Peyer's patch (tissue), 4 donors: ENCODE data around the gene KRTAP10-12. TPM values are rescaled to one million over a fixed set of nuclear protein-coding genes. Genes with fewer than 3 reads are reported as not detected.

Experiments
- DNase-seq, 3 donors: peaks; one replicate each; pipeline ENCODE4 v3.0.0-alpha.2; 2017 to 2019
- H3K27ac ChIP-seq, 4 donors: fragments of 200-600 bp; sonication (generic); one replicate each; pipeline ENCODE4 v1.5.1; 2016 to 2019
- H3K27me3 ChIP-seq, 2 donors: fragments of 200-600 bp; sonication (generic); one replicate each; pipeline ENCODE4 v1.5.1; 2019
- H3K36me3 ChIP-seq, 3 donors: fragments of 200-600 bp; sonication (generic); one replicate each; pipeline ENCODE4 v1.5.1; 2016 to 2019
- H3K4me1 ChIP-seq, 4 donors: fragments of 200-600 bp; sonication (generic); one replicate each; pipeline ENCODE4 v1.5.1; 2016 to 2019
- H3K4me3 ChIP-seq, 4 donors: fragments of 200-600 bp; sonication (generic); 1 replicate in 3 of 4; 2 replicates in 1 of 4; pipeline ENCODE4 v1.5.1; 2016 to 2019; ENCODE audit warnings: mild to moderate bottlenecking in 1 of 4
- H3K9me3 ChIP-seq, 4 donors: fragments of 200-600 bp; sonication (generic); one replicate each; pipeline ENCODE4 v1.5.1; 2016 to 2019; ENCODE audit warnings: mild to moderate bottlenecking in 1 of 4
- POLR2A ChIP-seq, 2 donors: fragments of 450-650 bp; IDR thresholded peaks; one replicate each; pipeline ENCODE4 v1.5.1; 2017; ENCODE audit warnings: antibody characterized with exemption in 2 of 2, mild to moderate bottlenecking in 2 of 2, moderate library complexity in 2 of 2
- total RNA-seq, 4 donors: library from RNA; depleted of rRNA; stranded (reverse); fragments of >200 nt; gene quantifications; one replicate each; pipeline ENCODE4 v1.1.0, GENCODE V29; 2016
- TF ChIP-seq, protein P1 (sequence below), 6 experiments: fragments of 450-650 bp in 4 of 6; fragments of 200-600 bp in 2 of 6; sonication (generic) in 1 of 6; IDR thresholded peaks; one replicate each; pipeline ENCODE4 v1.5.1; 2017 to 2019; ENCODE audit warnings: antibody characterized with exemption in 6 of 6, mild to moderate bottlenecking in 3 of 6, moderate library complexity in 1 of 6

Gene KRTAP10-12
- total RNA-seq, 4 donors from 2014 or later = not detected

DNA sequence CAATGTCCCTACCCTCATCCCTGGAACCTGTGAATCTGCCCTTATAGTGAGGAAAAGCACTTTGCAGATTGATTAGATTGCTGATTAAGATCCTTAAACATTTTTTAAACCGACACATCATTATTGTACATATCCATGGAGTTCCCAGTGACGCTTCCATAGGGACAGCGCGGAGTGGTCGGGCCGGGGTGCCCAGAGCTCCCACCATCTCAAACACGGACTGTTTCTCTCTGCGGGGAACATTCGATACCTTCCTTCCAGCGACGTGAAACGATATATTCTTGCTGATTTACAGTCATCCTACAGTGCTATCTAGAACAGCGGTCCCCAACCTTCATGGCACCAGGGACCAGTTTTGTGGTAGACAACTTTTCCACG is 4.0 kb downstream of the KRTAP10-12 start:
- H3K9me3 ChIP-seq = peaks cover 0 to 1% (median under 1%) of the 10 kb centered on the region in 4 donors
- no peaks in the 10 kb centered on the region for H3K4me1 ChIP-seq
- DNase-seq = no peak
- no peaks in the 10 kb centered on the region for H3K36me3 ChIP-seq
- H3K27me3 ChIP-seq = no peaks in the 10 kb centered on the region
- no peak overlapping the region for H3K27ac ChIP-seq
- no peak for TF ChIP-seq POLR2A (IDR thresholded peaks at IDR 0.05)
- TF ChIP-seq, protein P1, sequence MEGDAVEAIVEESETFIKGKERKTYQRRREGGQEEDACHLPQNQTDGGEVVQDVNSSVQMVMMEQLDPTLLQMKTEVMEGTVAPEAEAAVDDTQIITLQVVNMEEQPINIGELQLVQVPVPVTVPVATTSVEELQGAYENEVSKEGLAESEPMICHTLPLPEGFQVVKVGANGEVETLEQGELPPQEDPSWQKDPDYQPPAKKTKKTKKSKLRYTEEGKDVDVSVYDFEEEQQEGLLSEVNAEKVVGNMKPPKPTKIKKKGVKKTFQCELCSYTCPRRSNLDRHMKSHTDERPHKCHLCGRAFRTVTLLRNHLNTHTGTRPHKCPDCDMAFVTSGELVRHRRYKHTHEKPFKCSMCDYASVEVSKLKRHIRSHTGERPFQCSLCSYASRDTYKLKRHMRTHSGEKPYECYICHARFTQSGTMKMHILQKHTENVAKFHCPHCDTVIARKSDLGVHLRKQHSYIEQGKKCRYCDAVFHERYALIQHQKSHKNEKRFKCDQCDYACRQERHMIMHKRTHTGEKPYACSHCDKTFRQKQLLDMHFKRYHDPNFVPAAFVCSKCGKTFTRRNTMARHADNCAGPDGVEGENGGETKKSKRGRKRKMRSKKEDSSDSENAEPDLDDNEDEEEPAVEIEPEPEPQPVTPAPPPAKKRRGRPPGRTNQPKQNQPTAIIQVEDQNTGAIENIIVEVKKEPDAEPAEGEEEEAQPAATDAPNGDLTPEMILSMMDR (IDR thresholded peaks at IDR 0.05) = no peak
- H3K4me3 ChIP-seq = no peak overlapping the region

DNA sequence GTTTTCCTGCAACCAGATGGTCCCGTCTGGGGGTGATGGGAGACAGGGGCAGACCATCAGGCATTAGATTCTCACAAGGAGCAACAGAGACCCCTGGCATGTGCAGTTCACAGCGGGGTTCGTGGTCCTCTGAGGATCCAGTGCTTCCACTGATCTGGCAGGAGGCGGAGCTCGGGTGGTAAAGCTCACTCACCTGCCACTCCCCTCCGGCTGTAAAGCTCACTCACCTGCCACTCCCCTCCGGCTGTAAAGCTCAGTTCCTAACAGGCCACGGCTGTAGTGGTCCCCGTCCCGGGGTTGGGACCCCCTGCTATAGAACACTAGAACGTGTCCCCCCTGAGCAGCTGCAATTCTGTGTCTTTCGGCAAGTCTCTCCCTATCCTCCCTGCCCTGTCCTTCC is 4.6 kb downstream of the KRTAP10-12 start:
- Histone ChIP-seq H3K27ac (no peak overlapping the region), H3K36me3 (no peaks in the 10 kb centered on the region), H3K4me3 (no peak overlapping the region), H3K9me3 (peaks cover 0 to 6% (median 2%) of the 10 kb centered on the region in 4 donors), H3K27me3 (no peaks in the 10 kb centered on the region), H3K4me1 (no peaks in the 10 kb centered on the region)
- DNase-seq = no peak
- TF ChIP-seq, protein P1 (IDR thresholded peaks at IDR 0.05) = no peak
- no peak for TF ChIP-seq POLR2A (IDR thresholded peaks at IDR 0.05)

DNA sequence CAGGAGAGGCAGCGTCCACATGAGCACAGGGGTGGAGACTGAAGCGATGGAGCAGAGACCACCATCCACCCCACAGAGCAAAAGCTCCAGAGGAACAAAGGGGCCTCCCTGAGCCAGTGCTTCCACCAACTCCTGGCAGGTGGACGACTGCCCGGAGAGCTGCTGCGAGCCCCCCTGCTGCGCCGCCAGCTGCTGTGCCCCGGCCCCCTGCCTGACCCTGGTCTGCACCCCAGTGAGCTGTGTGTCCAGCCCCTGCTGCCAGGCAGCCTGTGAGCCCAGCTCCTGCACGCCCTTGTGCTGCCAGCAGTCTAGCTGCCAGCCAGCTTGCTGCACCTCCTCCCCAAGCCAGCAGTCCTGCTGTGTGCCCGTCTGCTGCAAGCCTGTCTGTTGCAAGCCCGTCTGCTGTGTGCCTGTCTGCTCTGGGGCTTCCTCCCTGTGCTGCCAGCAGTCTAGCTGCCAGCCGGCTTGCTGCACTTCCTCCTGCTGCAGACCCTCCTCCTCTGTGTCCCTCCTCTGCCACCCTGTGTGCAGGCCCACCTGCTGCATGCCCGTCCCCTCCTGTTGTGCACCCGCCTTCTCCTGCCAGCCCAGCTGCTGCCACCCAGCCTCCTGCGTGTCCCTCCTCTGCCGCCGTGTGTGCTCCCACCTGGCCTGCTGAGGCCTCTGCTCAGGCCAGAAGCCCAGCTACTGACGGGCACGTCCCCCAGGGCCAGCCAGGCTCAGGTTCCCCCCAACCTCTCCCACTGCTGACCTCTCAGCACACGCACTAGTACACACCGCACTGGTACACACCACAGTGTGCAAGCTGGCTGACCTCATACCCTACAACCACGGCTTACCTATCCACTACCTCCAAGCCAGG is 5.4 kb downstream of the KRTAP10-12 start:
- no peak overlapping the region for H3K27ac ChIP-seq
- H3K4me1 ChIP-seq = no peaks in the 10 kb centered on the region
- no peaks in the 10 kb centered on the region for H3K36me3 ChIP-seq
- TF ChIP-seq POLR2A (IDR thresholded peaks at IDR 0.05) = no peak
- TF ChIP-seq, protein P1 (IDR thresholded peaks at IDR 0.05) = no peak
- no peak overlapping the region for H3K4me3 ChIP-seq
- peak in 1 of 3 donors; percentile 38 for DNase-seq
- peaks cover 0 to 6% (median 2%) of the 10 kb centered on the region in 4 donors for H3K9me3 ChIP-seq
- H3K27me3 ChIP-seq = peaks cover 0 to 7% of the 10 kb centered on the region in 2 donors

DNA sequence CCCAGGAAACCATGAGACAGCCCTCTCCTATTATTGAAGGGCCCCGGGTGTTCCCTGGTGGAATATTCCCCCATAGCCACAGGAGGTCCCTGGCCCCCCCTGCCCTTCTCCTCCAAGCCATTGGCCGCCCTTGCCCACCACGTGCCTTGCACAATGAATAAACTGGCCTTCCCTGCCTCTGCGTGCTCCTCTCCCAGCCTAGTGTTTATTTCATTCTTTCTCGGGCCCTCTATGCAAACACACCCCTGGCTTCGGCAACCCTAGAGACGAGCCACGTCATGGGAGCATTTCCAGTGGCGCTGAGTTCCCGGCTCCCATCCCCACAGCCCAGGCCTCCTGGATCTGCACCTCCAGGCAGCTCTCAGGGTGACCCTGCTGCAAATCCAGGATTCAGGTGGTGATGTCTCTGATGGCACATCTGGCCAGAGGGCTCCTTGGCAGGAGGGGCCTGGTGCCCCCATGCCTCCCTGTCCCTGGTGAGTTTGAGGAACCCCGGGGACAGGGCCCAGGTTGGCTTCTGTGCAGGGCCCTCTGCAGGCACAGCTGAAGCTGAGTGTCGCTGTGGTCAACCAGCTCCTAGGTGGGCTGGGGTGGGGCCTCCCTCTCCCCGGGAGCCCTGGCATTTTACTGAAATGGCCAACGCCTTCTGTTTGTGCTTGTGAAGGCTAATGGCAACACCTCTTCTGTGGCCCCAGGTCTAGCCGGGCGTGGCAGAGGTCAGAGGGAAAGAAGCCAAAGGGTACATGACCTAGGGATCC is 6.2 kb downstream of the KRTAP10-12 start:
- Histone ChIP-seq H3K4me3 (no peak overlapping the region), H3K4me1 (no peaks in the 10 kb centered on the region), H3K27me3 (peaks cover 0 to 8% of the 10 kb centered on the region in 2 donors), H3K9me3 (peaks cover 0 to 6% (median 2%) of the 10 kb centered on the region in 4 donors), H3K27ac (no peak overlapping the region), H3K36me3 (no peaks in the 10 kb centered on the region)
- no peak for TF ChIP-seq POLR2A (IDR thresholded peaks at IDR 0.05)
- TF ChIP-seq, protein P1 (IDR thresholded peaks at IDR 0.05) = no peak
- peak in 1 of 3 donors; percentile 35 for DNase-seq

DNA sequence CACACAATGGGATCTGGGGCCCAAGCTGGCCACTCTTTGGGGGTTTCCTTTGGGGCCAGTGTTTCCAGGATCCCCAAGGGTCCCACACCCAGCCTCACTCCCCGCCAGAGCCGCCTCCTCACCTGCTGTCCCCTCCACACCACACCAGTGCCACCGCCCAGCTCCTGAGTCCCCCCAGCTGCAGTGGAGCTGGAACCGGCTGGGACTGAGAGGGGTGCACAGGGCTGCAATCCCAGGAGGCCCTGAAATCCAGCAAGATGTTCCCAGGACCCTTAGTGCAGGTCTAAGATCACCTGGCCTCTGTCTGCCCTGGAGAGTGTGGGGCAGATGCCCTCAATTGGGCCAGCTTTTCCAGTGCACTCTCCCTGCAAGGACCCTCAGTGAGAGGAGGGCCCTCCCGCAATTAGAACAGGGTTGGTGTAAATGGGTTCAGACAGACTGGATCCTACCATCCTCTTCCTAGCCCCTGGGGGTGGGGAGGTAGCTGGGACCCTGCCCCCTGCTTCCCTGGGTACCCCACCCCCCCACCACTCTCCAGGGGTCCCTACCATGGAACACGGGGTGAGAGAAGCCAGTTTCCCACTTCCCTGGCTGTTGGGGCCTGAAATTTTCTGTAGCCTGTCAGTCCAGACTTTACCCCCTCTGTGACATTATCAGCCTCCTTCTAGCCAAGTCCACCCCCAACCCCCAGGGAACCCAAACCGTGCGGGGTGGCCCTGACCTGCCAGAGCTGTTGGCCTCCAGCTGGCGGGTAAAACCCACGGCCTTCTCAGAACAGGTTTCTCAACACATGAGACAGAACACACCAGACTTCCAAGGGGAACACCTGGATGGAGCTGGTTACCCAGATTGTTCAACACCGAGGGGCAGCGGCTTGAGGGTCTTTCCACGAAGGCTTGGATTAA is 7.0 kb downstream of the KRTAP10-12 start:
- DNase-seq = peak in 1 of 3 donors; percentile 26
- no peaks in the 10 kb centered on the region for H3K36me3 ChIP-seq
- no peak overlapping the region for H3K4me3 ChIP-seq
- no peak for TF ChIP-seq POLR2A (IDR thresholded peaks at IDR 0.05)
- TF ChIP-seq, protein P1 (IDR thresholded peaks at IDR 0.05) = no peak
- H3K27ac ChIP-seq = no peak overlapping the region
- H3K9me3 ChIP-seq = peaks cover 0 to 6% (median 2%) of the 10 kb centered on the region in 4 donors
- H3K4me1 ChIP-seq = no peaks in the 10 kb centered on the region
- H3K27me3 ChIP-seq = peaks cover 0 to 13% of the 10 kb centered on the region in 2 donors
